Measurements from ENCODE around the gene HLA-E. TPM values are rescaled to one million over a fixed set of nuclear protein-coding genes. Genes with fewer than 3 reads are reported as not detected.
"Not testable (repeated sequence)": the region's sequence is repeated elsewhere in the genome, so short reads cannot be mapped to it uniquely, and the experiment has no call there.

Gene HLA-E
- total and polyA plus RNA-seq, 10 of the 15 experiments (the other 5 are each of a cell fraction or from before 2014, with no cell fraction given) = 35.1 to 483 (median 267) TPM

DNA sequence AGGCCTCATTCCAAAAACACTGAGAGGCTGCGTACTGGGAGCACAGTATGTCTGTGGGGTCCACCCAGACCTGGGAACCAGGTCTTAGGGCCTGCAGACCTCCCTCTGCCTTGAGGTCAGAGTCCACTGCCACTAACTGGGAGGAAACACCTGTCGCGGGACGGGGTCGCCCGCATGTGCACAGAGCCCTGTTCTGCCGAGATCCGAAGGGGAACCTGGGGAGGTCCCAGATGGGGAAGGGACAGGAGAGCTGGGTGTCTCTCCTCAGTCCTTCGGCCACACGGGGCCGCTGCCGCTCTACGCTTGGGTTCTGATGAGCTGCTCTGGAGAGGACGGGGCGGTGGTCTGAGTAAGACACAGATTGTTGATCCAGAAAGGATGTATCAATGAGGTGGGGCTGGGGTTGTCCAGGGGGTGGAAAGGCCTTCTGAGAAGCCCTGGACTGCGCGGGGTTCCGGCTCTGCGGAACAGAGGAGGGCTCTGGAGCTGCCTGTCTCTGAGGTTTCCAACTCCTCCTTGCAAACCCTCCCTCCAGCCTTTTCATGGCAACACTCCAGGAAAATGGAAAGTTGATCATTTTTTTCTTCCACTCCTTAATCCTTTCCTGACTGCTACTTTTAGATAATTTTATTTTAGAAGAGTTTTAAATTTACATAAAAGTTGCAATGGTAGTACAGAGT lies 7.2 kb upstream of the HLA-E start:
- H2AFZ ChIP-seq (ENCODE audit: control insufficient read depth, low read depth, low read length); H3K27ac ChIP-seq (ENCODE audit: control insufficient read depth, insufficient read depth); H3K27me3 ChIP-seq (replicated peaks in 1 of 2; ENCODE audit: control insufficient read depth in 2 of 2, insufficient read depth in 2 of 2, low read length in 1 of 2); BruUV-seq (replicated peaks); H4K20me1 ChIP-seq (ENCODE audit: control insufficient read depth, insufficient read depth); H3K9ac ChIP-seq (ENCODE audit: control insufficient read depth, insufficient read depth, low read length); H3K9me3 ChIP-seq (replicated peaks; ENCODE audit: control insufficient read depth, insufficient read depth, low read length); H3K4me1 ChIP-seq (ENCODE audit: control insufficient read depth, insufficient read depth, low read length); H3K4me3 ChIP-seq; H3K36me3 ChIP-seq (ENCODE audit: control insufficient read depth in 2 of 2, insufficient read depth in 2 of 2, low read length in 1 of 2); DNase-seq (ENCODE audit: low read depth, low spot score); H3K79me2 ChIP-seq (ENCODE audit: control insufficient read depth, insufficient read depth, low read length): not testable (repeated sequence)
- ChIA-PET RAD21 (ENCODE audit: unreplicated experiment) (interaction anchor here (0.6 to 6.9 kb wide), 23 partner anchors 11 to 605 kb away, joined by 3 to 159 read pairs (median 4); partner anchors contain the start of gene DHX16), POLR2A (interaction anchor here (0.7 to 3.5 kb wide), 4 partner anchors 50 to 190 kb away, joined by 3 to 15 read pairs (median 3); partner anchors contain the start of gene DHX16), SMC1A (ENCODE audit: uncharacterized antibody, unreplicated experiment) (interaction anchor here (0.6 to 8.6 kb wide), 12 partner anchors 10 to 1804 kb away, joined by 3 to 221 read pairs (median 5); no protein-coding TSS in a partner anchor), CTCF (interaction anchor here (0.6 to 10.3 kb wide), 30 partner anchors 12 to 605 kb away, joined by 3 to 480 read pairs (median 6); partner anchors contain the start of genes ABCF1, DHX16, MRPS18B and PPP1R10)
- 5% methylated on average over 19 of the region's 19 CpGs for WGBS (ENCODE audit: insufficient coverage, insufficient replicate concordance, low lambda C conversion rate, missing lambda C conversion rate)
- in situ Hi-C loops (cut with MboI) (loop anchor here (5.0 kb wide), 3 partner anchors 115 to 250 kb away; partner anchors contain the start of gene DHX16), intact Hi-C loops (cut with micrococcal nuclease; ENCODE audit: unreplicated experiment) (loop anchor here (1.0 to 10.0 kb wide), 4 partner anchors 62 to 603 kb away; partner anchors contain the start of gene DHX16)
- FAIRE-seq (peak; percentile 96), ATAC-seq (peak; percentile 98)
- TF ChIP-seq, protein P1, sequence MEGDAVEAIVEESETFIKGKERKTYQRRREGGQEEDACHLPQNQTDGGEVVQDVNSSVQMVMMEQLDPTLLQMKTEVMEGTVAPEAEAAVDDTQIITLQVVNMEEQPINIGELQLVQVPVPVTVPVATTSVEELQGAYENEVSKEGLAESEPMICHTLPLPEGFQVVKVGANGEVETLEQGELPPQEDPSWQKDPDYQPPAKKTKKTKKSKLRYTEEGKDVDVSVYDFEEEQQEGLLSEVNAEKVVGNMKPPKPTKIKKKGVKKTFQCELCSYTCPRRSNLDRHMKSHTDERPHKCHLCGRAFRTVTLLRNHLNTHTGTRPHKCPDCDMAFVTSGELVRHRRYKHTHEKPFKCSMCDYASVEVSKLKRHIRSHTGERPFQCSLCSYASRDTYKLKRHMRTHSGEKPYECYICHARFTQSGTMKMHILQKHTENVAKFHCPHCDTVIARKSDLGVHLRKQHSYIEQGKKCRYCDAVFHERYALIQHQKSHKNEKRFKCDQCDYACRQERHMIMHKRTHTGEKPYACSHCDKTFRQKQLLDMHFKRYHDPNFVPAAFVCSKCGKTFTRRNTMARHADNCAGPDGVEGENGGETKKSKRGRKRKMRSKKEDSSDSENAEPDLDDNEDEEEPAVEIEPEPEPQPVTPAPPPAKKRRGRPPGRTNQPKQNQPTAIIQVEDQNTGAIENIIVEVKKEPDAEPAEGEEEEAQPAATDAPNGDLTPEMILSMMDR (IDR thresholded peaks at IDR 0.05 in 2 of 3, conservative IDR thresholded peaks at IDR 0.05 in 1 of 3; ENCODE audit: control insufficient read depth in 2 of 3, extremely low read depth in 1 of 3, insufficient read depth in 1 of 3, low read depth in 3 of 3, low read length in 3 of 3) = peak; percentile 87 to 90 (median 89)
- TF ChIP-seq SMC3 (IDR thresholded peaks at IDR 0.05; ENCODE audit: borderline replicate concordance, low read length) = peak; percentile 59; the same call in 1 of the 2 replicates
- TF ChIP-seq RAD21 (IDR thresholded peaks at IDR 0.05; ENCODE audit: insufficient read depth, low read depth, low read length) = peak; percentile 91
- peak; percentile 39; the same call in 1 of the 2 replicates for TF ChIP-seq YY1 (IDR thresholded peaks at IDR 0.05; ENCODE audit: low read depth, low read length)
- TF ChIP-seq BHLHE40 (IDR thresholded peaks at IDR 0.05; ENCODE audit: borderline replicate concordance in 1 of 2, low read depth in 2 of 2, low read length in 1 of 2) = 0 out of 4 replicates have a peak, but pooled peaks of 1 of the 2 experiments have one; percentile 8
- peak overlapping the region; percentile 5; the same call in 1 of the 2 replicates for H3K4me2 ChIP-seq (ENCODE audit: control insufficient read depth, insufficient read depth)

All from GM12878 (cell line).